Nephron (organoid): ENCODE results near the gene ADCY10.

Experiments used
- H3K27ac Mint-ChIP-seq, 3 experiments: 2 replicates each; pipeline ENCODE4 v1.8.0; 2020; ENCODE audit warnings: mixed read lengths in 3 of 3, mild to moderate bottlenecking in 2 of 3, moderate library complexity in 1 of 3
- H3K27me3 Mint-ChIP-seq: 2 replicates; pipeline ENCODE4 v1.8.0; 2021; ENCODE audit warnings: low read depth, mild to moderate bottlenecking, moderate library complexity, mixed read lengths
- H3K36me3 Mint-ChIP-seq: 2 replicates; pipeline ENCODE4 v1.8.0; 2020; ENCODE audit warnings: low read depth, mixed read lengths
- H3K4me1 Mint-ChIP-seq: 2 replicates; pipeline ENCODE4 v1.8.0; 2020; ENCODE audit warnings: mixed read lengths
- H3K4me3 Mint-ChIP-seq, 3 experiments: 2 replicates each; pipeline ENCODE4 v1.8.0; 2020; ENCODE audit warnings: mild to moderate bottlenecking in 3 of 3, mixed read lengths in 3 of 3, moderate library complexity in 2 of 3
- H3K9me3 Mint-ChIP-seq: 2 replicates; pipeline ENCODE4 v1.8.0; 2020; ENCODE audit warnings: mixed read lengths
- TF ChIP-seq, protein P1 (sequence below), 3 experiments: fragments of 200-600 bp; sonication (generic); IDR thresholded peaks; one replicate each; pipeline ENCODE4 v1.5.0; 2021; ENCODE audit warnings: antibody characterized with exemption in 3 of 3; ENCODE audit not compliant: unreplicated experiment in 3 of 3

Gene ADCY10, protein sequence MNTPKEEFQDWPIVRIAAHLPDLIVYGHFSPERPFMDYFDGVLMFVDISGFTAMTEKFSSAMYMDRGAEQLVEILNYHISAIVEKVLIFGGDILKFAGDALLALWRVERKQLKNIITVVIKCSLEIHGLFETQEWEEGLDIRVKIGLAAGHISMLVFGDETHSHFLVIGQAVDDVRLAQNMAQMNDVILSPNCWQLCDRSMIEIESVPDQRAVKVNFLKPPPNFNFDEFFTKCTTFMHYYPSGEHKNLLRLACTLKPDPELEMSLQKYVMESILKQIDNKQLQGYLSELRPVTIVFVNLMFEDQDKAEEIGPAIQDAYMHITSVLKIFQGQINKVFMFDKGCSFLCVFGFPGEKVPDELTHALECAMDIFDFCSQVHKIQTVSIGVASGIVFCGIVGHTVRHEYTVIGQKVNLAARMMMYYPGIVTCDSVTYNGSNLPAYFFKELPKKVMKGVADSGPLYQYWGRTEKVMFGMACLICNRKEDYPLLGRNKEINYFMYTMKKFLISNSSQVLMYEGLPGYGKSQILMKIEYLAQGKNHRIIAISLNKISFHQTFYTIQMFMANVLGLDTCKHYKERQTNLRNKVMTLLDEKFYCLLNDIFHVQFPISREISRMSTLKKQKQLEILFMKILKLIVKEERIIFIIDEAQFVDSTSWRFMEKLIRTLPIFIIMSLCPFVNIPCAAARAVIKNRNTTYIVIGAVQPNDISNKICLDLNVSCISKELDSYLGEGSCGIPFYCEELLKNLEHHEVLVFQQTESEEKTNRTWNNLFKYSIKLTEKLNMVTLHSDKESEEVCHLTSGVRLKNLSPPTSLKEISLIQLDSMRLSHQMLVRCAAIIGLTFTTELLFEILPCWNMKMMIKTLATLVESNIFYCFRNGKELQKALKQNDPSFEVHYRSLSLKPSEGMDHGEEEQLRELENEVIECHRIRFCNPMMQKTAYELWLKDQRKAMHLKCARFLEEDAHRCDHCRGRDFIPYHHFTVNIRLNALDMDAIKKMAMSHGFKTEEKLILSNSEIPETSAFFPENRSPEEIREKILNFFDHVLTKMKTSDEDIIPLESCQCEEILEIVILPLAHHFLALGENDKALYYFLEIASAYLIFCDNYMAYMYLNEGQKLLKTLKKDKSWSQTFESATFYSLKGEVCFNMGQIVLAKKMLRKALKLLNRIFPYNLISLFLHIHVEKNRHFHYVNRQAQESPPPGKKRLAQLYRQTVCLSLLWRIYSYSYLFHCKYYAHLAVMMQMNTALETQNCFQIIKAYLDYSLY (N-terminal part only)

GRCh38 chr1:167913895-167914496 lies at the start of gene ADCY10:
Gene ADCY10, minus strand, starts transcription at chr1:167914134. Its CDS starts 8,994 bp downstream, at chr1:167905140.
- H3K27ac Mint-ChIP-seq = no peak within 1 kb of the TSS
- no peaks in the 10 kb centered on the region for H3K4me1 Mint-ChIP-seq
- H3K27me3 Mint-ChIP-seq = no peaks in the 10 kb centered on the region
- TF ChIP-seq, protein P1, sequence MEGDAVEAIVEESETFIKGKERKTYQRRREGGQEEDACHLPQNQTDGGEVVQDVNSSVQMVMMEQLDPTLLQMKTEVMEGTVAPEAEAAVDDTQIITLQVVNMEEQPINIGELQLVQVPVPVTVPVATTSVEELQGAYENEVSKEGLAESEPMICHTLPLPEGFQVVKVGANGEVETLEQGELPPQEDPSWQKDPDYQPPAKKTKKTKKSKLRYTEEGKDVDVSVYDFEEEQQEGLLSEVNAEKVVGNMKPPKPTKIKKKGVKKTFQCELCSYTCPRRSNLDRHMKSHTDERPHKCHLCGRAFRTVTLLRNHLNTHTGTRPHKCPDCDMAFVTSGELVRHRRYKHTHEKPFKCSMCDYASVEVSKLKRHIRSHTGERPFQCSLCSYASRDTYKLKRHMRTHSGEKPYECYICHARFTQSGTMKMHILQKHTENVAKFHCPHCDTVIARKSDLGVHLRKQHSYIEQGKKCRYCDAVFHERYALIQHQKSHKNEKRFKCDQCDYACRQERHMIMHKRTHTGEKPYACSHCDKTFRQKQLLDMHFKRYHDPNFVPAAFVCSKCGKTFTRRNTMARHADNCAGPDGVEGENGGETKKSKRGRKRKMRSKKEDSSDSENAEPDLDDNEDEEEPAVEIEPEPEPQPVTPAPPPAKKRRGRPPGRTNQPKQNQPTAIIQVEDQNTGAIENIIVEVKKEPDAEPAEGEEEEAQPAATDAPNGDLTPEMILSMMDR (IDR thresholded peaks at IDR 0.05; ENCODE audit: unreplicated experiment in 3 of 3) = no peak
- peaks cover 9% of the 10 kb centered on the region for H3K9me3 Mint-ChIP-seq
- H3K36me3 Mint-ChIP-seq = peaks cover 41% of the 10 kb centered on the region
- no peak within 1 kb of the TSS for H3K4me3 Mint-ChIP-seq

- Mint-ChIP-seq H3K9me3 (peaks cover 17% of the 10 kb centered on the region), H3K4me3 (no peak overlapping the region), H3K27ac (no peak overlapping the region), H3K27me3 (no peaks in the 10 kb centered on the region), H3K36me3 (peaks cover 94% of the 10 kb centered on the region), H3K4me1 (no peaks in the 10 kb centered on the region)
- TF ChIP-seq, protein P1 (IDR thresholded peaks at IDR 0.05; ENCODE audit: unreplicated experiment in 3 of 3) = no peak
Measured at GRCh38 chr1:167957710-167958109, 43.8 kb upstream of the ADCY10 start.

DNA sequence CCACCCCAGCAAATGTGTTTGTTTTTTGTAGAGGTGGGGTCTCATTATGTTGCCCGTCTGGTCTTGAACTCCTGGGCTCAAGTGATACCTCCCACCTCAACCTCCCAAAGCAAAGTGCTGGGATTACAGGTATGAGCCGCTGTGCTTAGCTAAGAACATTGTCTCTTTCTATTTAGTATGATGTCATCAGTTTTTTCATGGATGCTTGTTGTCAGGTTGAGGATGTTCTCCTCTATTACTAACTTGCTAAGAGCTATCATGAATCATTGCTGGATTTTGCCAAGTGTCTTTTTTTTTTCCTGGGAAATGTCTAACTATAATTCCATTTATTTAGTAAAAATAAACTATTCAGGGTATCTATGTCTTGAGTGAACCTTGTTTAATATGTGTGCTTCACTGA lies 42.0 kb upstream of the ADCY10 start:
- no peaks in the 10 kb centered on the region for H3K4me1 Mint-ChIP-seq
- TF ChIP-seq, protein P1 (IDR thresholded peaks at IDR 0.05; ENCODE audit: unreplicated experiment in 3 of 3) = no peak
- no peak overlapping the region for H3K27ac Mint-ChIP-seq
- no peaks in the 10 kb centered on the region for H3K27me3 Mint-ChIP-seq
- peaks cover 91% of the 10 kb centered on the region for H3K36me3 Mint-ChIP-seq
- H3K9me3 Mint-ChIP-seq = peaks cover 9% of the 10 kb centered on the region
- no peak overlapping the region for H3K4me3 Mint-ChIP-seq

GRCh38 chr1:167950569-167950968 lies 36.6 kb upstream of the ADCY10 start:
- peaks cover 14% of the 10 kb centered on the region for H3K9me3 Mint-ChIP-seq
- TF ChIP-seq, protein P1 (IDR thresholded peaks at IDR 0.05; ENCODE audit: unreplicated experiment in 3 of 3) = no peak
- H3K27me3 Mint-ChIP-seq = no peaks in the 10 kb centered on the region
- peaks cover 12% of the 10 kb centered on the region for H3K4me1 Mint-ChIP-seq
- no peak overlapping the region for H3K27ac Mint-ChIP-seq
- peaks cover 67% of the 10 kb centered on the region for H3K36me3 Mint-ChIP-seq
- H3K4me3 Mint-ChIP-seq = no peak overlapping the region

DNA sequence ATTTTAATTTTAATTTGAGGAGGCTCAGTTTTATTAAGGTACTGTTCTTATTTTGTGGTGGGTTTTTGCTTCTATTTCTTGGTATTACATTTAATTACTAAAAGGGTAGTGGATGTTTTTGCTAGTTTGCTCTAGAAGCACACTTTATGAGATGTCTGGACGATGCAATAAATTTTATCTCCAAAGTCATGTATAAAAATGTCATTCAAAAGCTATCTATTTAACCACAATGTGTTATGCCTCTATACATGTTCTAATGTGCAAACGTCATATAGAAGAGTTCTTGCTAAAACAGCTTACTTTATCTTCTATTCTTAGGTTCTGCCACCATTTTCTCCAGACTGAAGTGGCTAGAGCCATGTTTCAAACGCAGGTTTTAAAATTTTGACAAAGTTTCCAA lies 35.9 kb upstream of the ADCY10 start:
- TF ChIP-seq, protein P1 (IDR thresholded peaks at IDR 0.05; ENCODE audit: unreplicated experiment in 3 of 3) = no peak
- Mint-ChIP-seq H3K4me3 (no peak overlapping the region), H3K9me3 (peaks cover 19% of the 10 kb centered on the region), H3K27ac (no peak overlapping the region), H3K36me3 (peaks cover 65% of the 10 kb centered on the region), H3K27me3 (no peaks in the 10 kb centered on the region), H3K4me1 (peaks cover 12% of the 10 kb centered on the region)
